NT2/D1 (cell line): ENCODE measurements around the gene MAP3K4.

Experiments
- SUZ12 ChIP-seq: IDR thresholded peaks from 2 replicates; pipeline ENCODE4 v1.6.1; 2011; ENCODE audit not compliant: insufficient read length, insufficient read depth; ENCODE audit errors: extremely low read depth
- YY1 ChIP-seq: IDR thresholded peaks from 2 replicates; pipeline ENCODE4 v1.6.1; 2011; ENCODE audit not compliant: insufficient read length, insufficient read depth
- ZNF274 ChIP-seq: IDR thresholded peaks from 2 replicates; pipeline ENCODE4 v1.6.1; 2011; ENCODE audit warnings: mild to moderate bottlenecking, low read depth, low read length

DNA sequence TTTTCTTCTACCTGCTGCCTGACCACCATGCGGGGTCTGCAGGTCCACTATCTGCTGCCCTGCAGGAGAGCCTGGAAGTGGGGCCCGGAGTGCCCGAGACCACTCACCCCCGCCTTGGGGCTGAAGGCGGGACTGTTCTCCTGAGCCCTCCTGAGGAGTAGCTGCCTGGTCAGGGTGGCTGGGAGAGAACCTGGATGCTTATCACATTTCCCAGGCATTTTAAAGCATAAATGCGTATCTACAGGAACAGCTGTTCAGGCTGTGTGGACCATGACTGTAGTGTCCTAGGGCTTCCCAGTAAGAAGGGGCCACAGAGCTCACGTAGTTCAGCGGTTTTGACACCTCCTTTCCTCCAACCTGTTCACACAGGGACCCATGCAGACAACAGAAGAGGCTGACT, 159.0 kb downstream of the MAP3K4 start:
- TF ChIP-seq ZNF274: no peak
- no peak for TF ChIP-seq YY1
- no peak for TF ChIP-seq SUZ12
